ENCODE measurements around the gene INSIG1.

Gene INSIG1

GRCh38 chr7:155317114-155317434, 19.4 kb downstream of the INSIG1 start:
- no peak for DNase-seq
- Histone ChIP-seq H3K4me3 (ENCODE audit: low read depth in 1 of 2, low read length in 2 of 2) (no peak overlapping the region), H3K36me3 (ENCODE audit: insufficient read depth, low read length) (peaks cover 4% of the 10 kb centered on the region; the same call in 1 of the 2 replicates), H3K9ac (ENCODE audit: low read depth, low read length) (no peak overlapping the region), H3K4me2 (ENCODE audit: insufficient read depth, low read length) (no peak overlapping the region), H3K4me1 (ENCODE audit: insufficient read depth, low read length) (no peaks in the 10 kb centered on the region), H4K20me1 (ENCODE audit: insufficient read depth, low read length) (no peaks in the 10 kb centered on the region), H3K27me3 (ENCODE audit: insufficient read depth, low read length, poor library complexity) (no peaks in the 10 kb centered on the region), H3K79me2 (ENCODE audit: insufficient read depth, low read length) (no peaks in the 10 kb centered on the region), H3K27ac (ENCODE audit: low read length) (no peak overlapping the region), H3K9me3 (ENCODE audit: insufficient read depth, low read length, severe bottlenecking) (no peaks in the 10 kb centered on the region), H2AFZ (ENCODE audit: low read depth, low read length) (no peak overlapping the region)
- ATAC-seq (ENCODE audit: insufficient read depth, low read depth) = no peak
- no peak for TF ChIP-seq EZH2 (IDR thresholded peaks at IDR 0.05; ENCODE audit: borderline replicate concordance, low read depth, low read length, severe bottlenecking)
- TF ChIP-seq, protein P1, sequence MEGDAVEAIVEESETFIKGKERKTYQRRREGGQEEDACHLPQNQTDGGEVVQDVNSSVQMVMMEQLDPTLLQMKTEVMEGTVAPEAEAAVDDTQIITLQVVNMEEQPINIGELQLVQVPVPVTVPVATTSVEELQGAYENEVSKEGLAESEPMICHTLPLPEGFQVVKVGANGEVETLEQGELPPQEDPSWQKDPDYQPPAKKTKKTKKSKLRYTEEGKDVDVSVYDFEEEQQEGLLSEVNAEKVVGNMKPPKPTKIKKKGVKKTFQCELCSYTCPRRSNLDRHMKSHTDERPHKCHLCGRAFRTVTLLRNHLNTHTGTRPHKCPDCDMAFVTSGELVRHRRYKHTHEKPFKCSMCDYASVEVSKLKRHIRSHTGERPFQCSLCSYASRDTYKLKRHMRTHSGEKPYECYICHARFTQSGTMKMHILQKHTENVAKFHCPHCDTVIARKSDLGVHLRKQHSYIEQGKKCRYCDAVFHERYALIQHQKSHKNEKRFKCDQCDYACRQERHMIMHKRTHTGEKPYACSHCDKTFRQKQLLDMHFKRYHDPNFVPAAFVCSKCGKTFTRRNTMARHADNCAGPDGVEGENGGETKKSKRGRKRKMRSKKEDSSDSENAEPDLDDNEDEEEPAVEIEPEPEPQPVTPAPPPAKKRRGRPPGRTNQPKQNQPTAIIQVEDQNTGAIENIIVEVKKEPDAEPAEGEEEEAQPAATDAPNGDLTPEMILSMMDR (IDR thresholded peaks at IDR 0.05; ENCODE audit: borderline replicate concordance, extremely low read depth, low read length, poor library complexity, severe bottlenecking) = no peak

GRCh38 chr7:155318245-155318644, 20.6 kb downstream of the INSIG1 start:
- H3K9me3 ChIP-seq (ENCODE audit: insufficient read depth, low read length, severe bottlenecking) = peaks cover 8% of the 10 kb centered on the region
- no peaks in the 10 kb centered on the region for H3K4me1 ChIP-seq (ENCODE audit: insufficient read depth, low read length)
- H3K27me3 ChIP-seq (ENCODE audit: insufficient read depth, low read length, poor library complexity) = no peaks in the 10 kb centered on the region
- no peak for ATAC-seq (ENCODE audit: insufficient read depth, low read depth)
- H3K27ac ChIP-seq (ENCODE audit: low read length) = no peak overlapping the region
- H3K9ac ChIP-seq (ENCODE audit: low read depth, low read length) = no peak overlapping the region
- no peak overlapping the region for H3K4me2 ChIP-seq (ENCODE audit: insufficient read depth, low read length)
- H4K20me1 ChIP-seq (ENCODE audit: insufficient read depth, low read length) = no peaks in the 10 kb centered on the region
- H2AFZ ChIP-seq (ENCODE audit: low read depth, low read length) = no peak overlapping the region
- H3K79me2 ChIP-seq (ENCODE audit: insufficient read depth, low read length) = no peaks in the 10 kb centered on the region
- DNase-seq = no peak
- H3K36me3 ChIP-seq (ENCODE audit: insufficient read depth, low read length) = no peaks in the 10 kb centered on the region
- TF ChIP-seq, protein P1 (IDR thresholded peaks at IDR 0.05; ENCODE audit: borderline replicate concordance, extremely low read depth, low read length, poor library complexity, severe bottlenecking) = no peak
- TF ChIP-seq EZH2 (IDR thresholded peaks at IDR 0.05; ENCODE audit: borderline replicate concordance, low read depth, low read length, severe bottlenecking) = no peak
- no peak overlapping the region for H3K4me3 ChIP-seq (ENCODE audit: low read depth in 1 of 2, low read length in 2 of 2)

DNA sequence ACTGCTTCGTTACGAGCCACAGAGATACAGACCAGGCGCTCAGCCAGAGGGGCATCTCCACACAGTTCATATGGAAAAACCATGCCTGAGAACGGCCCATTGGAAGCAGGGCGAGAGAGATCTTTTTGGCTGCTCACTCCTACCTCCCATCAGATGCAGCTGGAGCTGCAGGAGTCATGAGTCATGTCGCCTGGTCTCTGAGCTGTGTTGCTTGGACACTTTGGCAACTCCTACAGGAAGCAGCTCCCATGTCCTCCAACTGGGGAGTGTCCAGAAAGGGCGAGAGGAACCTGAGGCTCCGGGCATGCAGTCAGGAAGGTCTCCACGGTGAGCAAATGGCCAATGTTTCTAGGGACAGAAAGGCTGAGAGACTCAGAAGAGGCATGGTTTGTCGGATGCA, 24.9 kb downstream of the INSIG1 start:
- Histone ChIP-seq H3K36me3 (ENCODE audit: insufficient read depth, low read length) (no peaks in the 10 kb centered on the region), H3K27me3 (ENCODE audit: insufficient read depth, low read length, poor library complexity) (no peaks in the 10 kb centered on the region), H3K4me3 (ENCODE audit: low read depth in 1 of 2, low read length in 2 of 2) (no peak overlapping the region), H4K20me1 (ENCODE audit: insufficient read depth, low read length) (no peaks in the 10 kb centered on the region), H3K27ac (ENCODE audit: low read length) (no peak overlapping the region), H3K79me2 (ENCODE audit: insufficient read depth, low read length) (no peaks in the 10 kb centered on the region), H3K9me3 (ENCODE audit: insufficient read depth, low read length, severe bottlenecking) (peaks cover 31% of the 10 kb centered on the region), H3K9ac (ENCODE audit: low read depth, low read length) (no peak overlapping the region), H3K4me2 (ENCODE audit: insufficient read depth, low read length) (no peak overlapping the region), H2AFZ (ENCODE audit: low read depth, low read length) (no peak overlapping the region), H3K4me1 (ENCODE audit: insufficient read depth, low read length) (no peaks in the 10 kb centered on the region)
- TF ChIP-seq EZH2 (IDR thresholded peaks at IDR 0.05; ENCODE audit: borderline replicate concordance, low read depth, low read length, severe bottlenecking) = no peak
- ATAC-seq (ENCODE audit: insufficient read depth, low read depth) = no peak
- DNase-seq = no peak

- no peak overlapping the region for H3K4me3 ChIP-seq (ENCODE audit: low read depth in 1 of 2, low read length in 2 of 2)
- DNase-seq (no peak), ATAC-seq (ENCODE audit: insufficient read depth, low read depth) (no peak)
- H3K9me3 ChIP-seq (ENCODE audit: insufficient read depth, low read length, severe bottlenecking) = peaks cover 37% of the 10 kb centered on the region
- no peaks in the 10 kb centered on the region for H4K20me1 ChIP-seq (ENCODE audit: insufficient read depth, low read length)
- H3K4me2 ChIP-seq (ENCODE audit: insufficient read depth, low read length) = no peak overlapping the region
- no peaks in the 10 kb centered on the region for H3K79me2 ChIP-seq (ENCODE audit: insufficient read depth, low read length)
- no peaks in the 10 kb centered on the region for H3K27me3 ChIP-seq (ENCODE audit: insufficient read depth, low read length, poor library complexity)
- H3K4me1 ChIP-seq (ENCODE audit: insufficient read depth, low read length) = no peaks in the 10 kb centered on the region
- no peaks in the 10 kb centered on the region for H3K36me3 ChIP-seq (ENCODE audit: insufficient read depth, low read length)
- TF ChIP-seq EZH2 (IDR thresholded peaks at IDR 0.05; ENCODE audit: borderline replicate concordance, low read depth, low read length, severe bottlenecking) = no peak
- TF ChIP-seq, protein P1 (IDR thresholded peaks at IDR 0.05; ENCODE audit: borderline replicate concordance, extremely low read depth, low read length, poor library complexity, severe bottlenecking) = no peak
- no peak overlapping the region for H3K9ac ChIP-seq (ENCODE audit: low read depth, low read length)
- no peak overlapping the region for H3K27ac ChIP-seq (ENCODE audit: low read length)
- no peak overlapping the region for H2AFZ ChIP-seq (ENCODE audit: low read depth, low read length)
Measured at GRCh38 chr7:155323001-155323638, 25.4 kb downstream of the INSIG1 start.

Measured in DND-41 (cell line).